HFF-Myc (cell line): Measurements from ENCODE around the gene TSC22D1.

Experiments used
- DNase-seq: peaks from one replicate; pipeline ENCODE4 v3.0.0-alpha.2; 2011; ENCODE audit warnings: low read depth; ENCODE audit errors: extremely low read depth
- H3K4me3 ChIP-seq: replicated peaks from 2 replicates; pipeline ENCODE4 v1.5.1; 2011; ENCODE audit warnings: low read depth, mild to moderate bottlenecking, control low read depth, low read length
- TF ChIP-seq, protein P1 (sequence below): IDR thresholded peaks from 2 replicates; pipeline ENCODE4 v1.5.1; 2012; ENCODE audit warnings: mild to moderate bottlenecking, low read depth, low read length, control low read depth; ENCODE audit errors: missing control alignments

The TSC22D1 gene

DNA sequence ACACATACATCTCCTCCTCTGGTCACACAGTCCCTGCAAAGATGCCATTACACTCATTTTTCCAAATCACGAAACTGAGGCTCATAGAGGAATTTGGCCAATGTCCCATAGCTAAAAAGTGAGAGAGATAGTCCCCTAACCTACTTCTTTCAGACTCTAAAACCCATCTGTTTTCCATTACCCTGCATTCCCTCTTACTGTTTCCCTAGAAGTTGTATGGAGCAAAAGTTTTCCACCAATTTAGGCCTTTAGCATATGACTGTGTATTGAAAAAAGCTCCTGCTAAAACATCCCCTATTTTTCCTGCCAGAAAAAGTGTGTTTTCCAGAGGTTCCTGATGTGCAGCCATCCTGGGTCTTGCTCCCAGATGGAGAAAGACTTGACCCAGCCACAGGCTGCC, 186.3 kb downstream of the TSC22D1 start:
- DNase-seq = no peak
- TF ChIP-seq, protein P1, sequence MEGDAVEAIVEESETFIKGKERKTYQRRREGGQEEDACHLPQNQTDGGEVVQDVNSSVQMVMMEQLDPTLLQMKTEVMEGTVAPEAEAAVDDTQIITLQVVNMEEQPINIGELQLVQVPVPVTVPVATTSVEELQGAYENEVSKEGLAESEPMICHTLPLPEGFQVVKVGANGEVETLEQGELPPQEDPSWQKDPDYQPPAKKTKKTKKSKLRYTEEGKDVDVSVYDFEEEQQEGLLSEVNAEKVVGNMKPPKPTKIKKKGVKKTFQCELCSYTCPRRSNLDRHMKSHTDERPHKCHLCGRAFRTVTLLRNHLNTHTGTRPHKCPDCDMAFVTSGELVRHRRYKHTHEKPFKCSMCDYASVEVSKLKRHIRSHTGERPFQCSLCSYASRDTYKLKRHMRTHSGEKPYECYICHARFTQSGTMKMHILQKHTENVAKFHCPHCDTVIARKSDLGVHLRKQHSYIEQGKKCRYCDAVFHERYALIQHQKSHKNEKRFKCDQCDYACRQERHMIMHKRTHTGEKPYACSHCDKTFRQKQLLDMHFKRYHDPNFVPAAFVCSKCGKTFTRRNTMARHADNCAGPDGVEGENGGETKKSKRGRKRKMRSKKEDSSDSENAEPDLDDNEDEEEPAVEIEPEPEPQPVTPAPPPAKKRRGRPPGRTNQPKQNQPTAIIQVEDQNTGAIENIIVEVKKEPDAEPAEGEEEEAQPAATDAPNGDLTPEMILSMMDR = no peak
- H3K4me3 ChIP-seq = no peak overlapping the region

DNA sequence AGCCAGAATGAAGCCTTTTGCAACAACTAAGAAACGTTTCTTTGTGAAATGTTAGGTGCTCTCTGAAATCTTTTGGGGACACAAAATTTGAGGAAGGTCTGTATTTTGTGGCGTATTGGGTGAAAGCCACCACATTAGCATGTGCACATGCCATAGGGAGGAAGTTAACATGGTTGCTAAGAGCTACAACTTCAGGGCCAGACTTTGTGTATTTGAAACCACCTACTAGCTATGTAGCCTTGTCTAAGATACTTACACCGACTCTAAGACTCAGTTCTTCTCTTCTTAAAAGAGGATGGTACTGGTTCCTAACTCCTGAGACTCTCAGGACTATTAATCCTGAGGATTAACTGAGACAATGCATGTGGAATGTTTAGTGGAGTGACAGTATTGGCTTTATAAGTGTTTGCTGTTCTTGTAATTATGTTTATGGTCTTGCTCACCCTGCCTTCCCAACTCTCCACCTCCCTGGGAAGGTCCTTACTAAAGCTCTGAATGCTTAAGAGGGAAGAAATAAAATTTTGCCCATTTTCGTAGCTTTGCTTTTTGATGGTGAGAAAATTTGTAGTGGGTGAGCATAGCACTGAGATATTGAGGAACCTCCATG, 187.0 kb downstream of the TSC22D1 start:
- TF ChIP-seq, protein P1 = no peak
- H3K4me3 ChIP-seq = no peak overlapping the region
- DNase-seq = no peak

DNA sequence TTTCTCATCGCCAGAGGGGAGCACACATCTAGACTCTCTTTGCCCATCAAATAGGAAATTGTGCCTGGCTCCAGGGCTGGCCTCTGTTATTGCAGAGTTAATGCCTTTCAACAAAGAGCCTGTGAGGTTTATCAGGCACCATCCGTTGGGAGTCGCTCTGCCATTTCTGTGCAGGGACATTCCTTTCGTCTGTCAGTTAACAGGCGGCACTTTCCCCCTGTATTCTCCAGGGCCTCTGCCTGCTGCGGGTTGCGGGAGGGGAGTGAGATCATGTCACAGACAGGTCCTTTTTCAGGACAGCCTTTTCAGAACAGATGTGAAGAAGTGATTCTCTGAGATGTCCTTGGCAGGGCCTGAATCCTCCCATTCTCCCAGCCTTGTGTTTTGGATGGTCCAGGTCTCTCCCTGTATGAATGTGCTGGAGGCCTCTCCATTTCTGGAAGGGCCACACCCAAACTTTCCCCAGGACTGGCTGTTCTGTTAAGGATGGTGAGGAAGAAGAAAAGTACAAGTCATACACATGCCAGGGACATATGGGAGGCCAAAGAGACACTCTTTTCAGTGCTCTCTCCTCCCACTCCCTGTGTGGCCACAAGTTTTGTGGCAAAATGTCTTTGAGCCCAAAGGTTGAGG, 187.6 kb downstream of the TSC22D1 start:
- H3K4me3 ChIP-seq = no peak overlapping the region
- TF ChIP-seq, protein P1 = no peak
- DNase-seq = no peak

DNA sequence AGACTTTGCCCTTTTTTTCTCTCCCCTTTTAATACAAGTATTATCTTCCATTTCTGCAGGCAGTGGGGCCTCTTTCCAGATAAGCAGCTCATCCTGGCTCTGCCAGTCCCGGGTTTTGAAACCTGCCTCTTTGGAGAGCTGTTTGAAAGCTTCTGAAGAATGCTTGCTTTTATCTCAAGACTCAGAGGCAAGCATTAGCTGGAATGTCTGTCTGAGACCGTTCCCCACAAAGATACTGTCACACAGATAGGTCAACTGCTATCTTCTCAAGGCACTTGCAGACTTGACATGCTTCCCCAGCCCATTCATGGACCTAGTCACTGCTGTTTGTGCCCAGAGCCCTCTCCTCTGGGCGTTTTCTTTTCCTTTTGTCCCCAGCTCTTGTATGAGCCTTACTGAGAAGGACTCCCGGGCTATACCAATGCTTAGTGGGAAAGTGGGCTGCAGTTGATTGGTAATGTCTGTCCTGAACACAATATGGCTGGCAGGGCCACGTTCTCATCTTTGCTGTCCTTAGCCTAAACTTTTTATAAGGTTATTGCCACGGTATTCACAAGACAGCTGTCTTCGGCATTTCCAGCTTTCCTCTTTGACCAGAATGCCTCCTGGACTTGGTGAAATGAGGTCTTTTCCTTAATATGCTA, 189.1 kb downstream of the TSC22D1 start:
- TF ChIP-seq, protein P1 = no peak
- no peak for DNase-seq
- no peak overlapping the region for H3K4me3 ChIP-seq

DNA sequence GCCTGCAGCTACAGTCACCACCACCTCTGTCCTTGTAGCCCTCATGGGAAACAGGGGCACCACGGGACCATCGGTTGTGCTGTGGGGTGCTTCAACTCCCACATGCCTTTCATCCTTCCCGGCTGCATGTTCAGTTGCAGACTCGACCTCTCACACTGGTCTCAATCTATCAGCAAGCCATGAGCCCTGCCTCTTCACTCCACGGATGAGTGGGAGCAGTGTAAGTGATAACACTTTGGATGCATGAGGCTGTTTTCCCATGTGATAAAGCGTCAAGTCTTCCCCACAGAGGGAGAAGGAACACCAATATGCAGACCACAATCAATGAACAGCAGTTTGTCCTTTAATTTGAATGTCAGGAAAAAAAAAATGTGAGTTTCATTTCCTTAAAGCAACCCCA, 190.3 kb downstream of the TSC22D1 start:
- no peak overlapping the region for H3K4me3 ChIP-seq
- TF ChIP-seq, protein P1 = no peak
- DNase-seq = no peak

DNA sequence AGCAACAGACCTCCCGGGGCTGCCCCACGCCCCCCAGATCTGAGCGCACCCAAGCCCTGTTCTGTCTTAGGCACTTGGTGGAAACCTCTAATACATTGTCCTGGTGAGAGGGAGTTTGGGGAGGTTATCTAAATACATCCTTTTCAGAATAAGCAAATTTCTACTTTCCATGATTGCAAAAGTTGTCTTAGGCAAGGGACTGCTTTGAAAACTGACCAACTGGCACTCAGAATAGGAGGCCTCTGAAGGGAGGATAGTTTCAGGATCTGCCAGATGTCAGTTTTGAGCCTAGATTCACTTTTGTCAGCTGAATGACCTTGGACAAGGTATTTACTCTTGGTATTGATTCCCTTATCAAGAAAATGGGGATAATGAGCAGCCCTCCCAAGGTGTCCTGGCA, 190.7 kb downstream of the TSC22D1 start:
- TF ChIP-seq, protein P1 = no peak
- H3K4me3 ChIP-seq = no peak overlapping the region
- DNase-seq = no peak

DNA sequence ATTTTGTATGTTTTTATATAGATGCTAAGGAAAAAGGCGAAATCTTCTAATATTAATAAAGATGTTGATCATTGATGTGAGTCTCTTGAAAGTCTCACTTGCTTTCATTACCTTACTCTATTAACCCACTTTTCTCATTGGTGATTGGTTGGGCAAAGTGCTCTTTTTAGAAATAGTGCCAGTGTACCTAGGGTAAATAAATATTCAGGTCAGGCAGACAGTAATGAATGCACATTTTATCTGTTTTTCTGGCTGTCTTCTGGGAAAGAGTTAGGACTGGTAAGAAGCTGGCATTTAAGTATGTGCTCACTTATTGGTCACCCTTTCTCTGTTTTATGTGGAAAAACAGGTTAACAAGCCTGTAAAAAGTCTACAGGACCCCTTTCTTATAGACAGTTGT, 191.4 kb downstream of the TSC22D1 start:
- TF ChIP-seq, protein P1 = no peak
- no peak for DNase-seq

More for the DNA sequence above, 191.4 kb downstream of the TSC22D1 start:
- no peak overlapping the region for H3K4me3 ChIP-seq
